HepG2 (cell line): Measurements from ENCODE around the gene UBR3. TPM values are rescaled to one million over a fixed set of nuclear protein-coding genes. Genes with fewer than 3 reads are reported as not detected.

ENCODE experiments used
- ATAC-seq: fragments of 200-7000 bp; cut with Tn5 transposase; 3 replicates; pipeline ENCODE4 v1.9.1; 2020; ENCODE audit warnings: mild to moderate bottlenecking, moderate library complexity
- BruUV-seq: library from RNA; stranded (reverse); fragments of 400-500 nt; replicated peaks from 2 replicates; lab custom pipeline; 2021; lab: Mats Ljungman, UMichigan
- CTCF ChIA-PET: fragments of 300-600 bp; formaldehyde crosslinking; extraction: SDS; loops from one replicate; lab custom pipeline; 2021; ENCODE audit warnings: low total read pairs, inconsistent platforms, low intra/inter-chr PET ratio; lab: Yijun Ruan, JAX
- POLR2A ChIA-PET: fragments of 350-600 bp; sonication (Branson Sonifier 250); formaldehyde crosslinking; loops from one replicate; lab custom pipeline; 2020; ENCODE audit warnings: antibody characterized with exemption, inconsistent platforms; lab: Yijun Ruan, JAX
- DNase-seq: peaks from one replicate; pipeline ENCODE4 v3.0.0-alpha.2; 2015; ENCODE audit warnings: low spot score
- FAIRE-seq: peaks from 3 replicates; lab custom pipeline; 2011; peaks lifted over from hg19 to GRCh38; lab: Jason Lieb, UNC
- H2AFZ ChIP-seq: one replicate; pipeline ENCODE4 v1.6.1; 2011; ENCODE audit warnings: low read length, inconsistent platforms
- H3K27ac ChIP-seq: fragments of 300-600 bp; 3 replicates; pipeline ENCODE4 v1.8.0; 2011; ENCODE audit warnings: mixed run types, mild to moderate bottlenecking, mixed read lengths, low read length, inconsistent platforms; ENCODE audit not compliant: insufficient read depth; ENCODE audit errors: extremely low read length
- H3K27me3 ChIP-seq, 2 experiments: fragments of 200-600 bp in 1 of 2; 2 replicates in 1 of 2; 3 replicates in 1 of 2; pipeline versions ENCODE4 v1.6.0 to v1.8.0; 2011; ENCODE audit warnings: low read length in 2 of 2, mild to moderate bottlenecking in 2 of 2, moderate library complexity in 2 of 2, inconsistent platforms in 1 of 2; ENCODE audit not compliant: insufficient read depth in 2 of 2, control insufficient read depth in 1 of 2
- H3K36me3 ChIP-seq, 2 experiments: fragments of 200-600 bp in 1 of 2; replicated peaks in 1 of 2; 2 replicates in 1 of 2; 3 replicates in 1 of 2; pipeline versions ENCODE4 v1.5.1 to v1.8.0; 2011; ENCODE audit warnings: low read length in 2 of 2, inconsistent platforms in 1 of 2; ENCODE audit not compliant: insufficient read depth in 2 of 2, control insufficient read depth in 1 of 2
- H3K4me1 ChIP-seq: 2 replicates; pipeline ENCODE4 v1.5.1; 2012; ENCODE audit warnings: low read length, inconsistent platforms; ENCODE audit not compliant: insufficient read depth
- H3K4me2 ChIP-seq: 2 replicates; pipeline ENCODE4 v1.6.0; 2011; ENCODE audit warnings: low read depth, low read length, inconsistent platforms
- H3K4me3 ChIP-seq, 3 experiments: fragments of 200-600 bp in 1 of 3; sonication (generic), shearing (Covaris generic) in 1 of 3; replicated peaks in 1 of 3; 2 replicates each; pipeline ENCODE4 v1.5.1; 2011 to 2016; ENCODE audit warnings: low read length in 3 of 3, inconsistent platforms in 2 of 3, low read depth in 2 of 3, mild to moderate bottlenecking in 2 of 3, control low read depth in 1 of 3, mixed read lengths in 1 of 3; ENCODE audit not compliant: insufficient read depth in 1 of 3
- H3K79me2 ChIP-seq: one replicate; pipeline ENCODE4 v1.6.1; 2011; ENCODE audit warnings: low read length, inconsistent platforms; ENCODE audit not compliant: insufficient read depth
- H3K9ac ChIP-seq: 2 replicates; pipeline ENCODE4 v1.6.0; 2011; ENCODE audit warnings: mild to moderate bottlenecking, low read depth, low read length, inconsistent platforms; ENCODE audit not compliant: insufficient read depth
- H3K9me3 ChIP-seq: 2 replicates; pipeline ENCODE4 v1.5.1; 2012; ENCODE audit warnings: mild to moderate bottlenecking, low read length
- H4K20me1 ChIP-seq: 2 replicates; pipeline ENCODE4 v1.6.0; 2011; ENCODE audit warnings: inconsistent platforms, mild to moderate bottlenecking, low read length, moderate library complexity; ENCODE audit not compliant: insufficient read depth
- ATF7 ChIP-seq, 2 experiments: fragments of 450-650 bp in 1 of 2; sonication (generic) in 1 of 2; formaldehyde crosslinking in 1 of 2; IDR thresholded peaks; 2 replicates each; pipeline versions ENCODE4 v1.4.0 to v1.6.1; 2016 to 2020; ENCODE audit warnings: antibody characterized with exemption in 1 of 2, mild to moderate bottlenecking in 1 of 2, missing genetic modification reagents in 1 of 2
- CHD4 ChIP-seq: fragments of 200-600 bp; sonication (generic); IDR thresholded peaks from 2 replicates; pipeline ENCODE4 v1.7.0; 2017; ENCODE audit warnings: mild to moderate bottlenecking, low read length, borderline replicate concordance
- CREB1 ChIP-seq, 2 experiments: fragments of 450-650 bp in 1 of 2; IDR thresholded peaks; 2 replicates each; pipeline ENCODE4 v1.6.1; 2016 to 2017; ENCODE audit warnings: control low read depth in 1 of 2, mild to moderate bottlenecking in 1 of 2, missing compliant biosample characterization in 1 of 2, missing genetic modification characterization in 1 of 2
- FOXK1 ChIP-seq: sonication (generic); formaldehyde crosslinking; IDR thresholded peaks from 2 replicates; pipeline ENCODE4 v1.4.0; 2020; ENCODE audit warnings: low read depth, missing genetic modification reagents, borderline replicate concordance
- FOXM1 ChIP-seq: sonication (generic); formaldehyde crosslinking; IDR thresholded peaks from 2 replicates; pipeline ENCODE4 v1.5.0; 2020; ENCODE audit warnings: missing genetic modification reagents
- GATAD2A ChIP-seq: IDR thresholded peaks from 2 replicates; pipeline ENCODE4 v1.6.1; 2016
- IKZF4 ChIP-seq: sonication (generic); formaldehyde crosslinking; IDR thresholded peaks from 2 replicates; pipeline ENCODE4 v1.5.1; 2020; ENCODE audit warnings: borderline replicate concordance, mild to moderate bottlenecking, low read depth, missing genetic modification reagents; ENCODE audit errors: not compliant biosample characterization
- MAFF ChIP-seq: IDR thresholded peaks from 2 replicates; pipeline ENCODE4 v1.6.1; 2011; ENCODE audit warnings: low read depth, low read length, improper control_type of control experiment
- RFXANK ChIP-seq: IDR thresholded peaks from 2 replicates; pipeline ENCODE4 v1.6.1; 2016
- SOX5 ChIP-seq: IDR thresholded peaks from 2 replicates; pipeline ENCODE4 v1.6.1; 2016; ENCODE audit warnings: borderline replicate concordance
- WIZ ChIP-seq: sonication (generic); formaldehyde crosslinking; IDR thresholded peaks from 2 replicates; pipeline ENCODE4 v1.5.1; 2020; ENCODE audit warnings: mild to moderate bottlenecking, missing genetic modification reagents
- ZNF549 ChIP-seq: sonication (generic); formaldehyde crosslinking; IDR thresholded peaks from 2 replicates; pipeline ENCODE4 v1.5.0; 2020; ENCODE audit warnings: missing genetic modification reagents
- WGBS: methylation state at CpG from one replicate; pipeline ENCODE4 v1.1.6; 2017; ENCODE audit warnings: low lambda C conversion rate; 5-methylcytosine and 5-hydroxymethylcytosine counted together
- in situ Hi-C: cut with HindIII; loops from 2 replicates; pipeline ENCODE4 v1.10.0; 2017; ENCODE audit warnings: low pct_unique_long_range_greater_than_20kb; ENCODE audit not compliant: extremely low pct_ligation_motif_present
- intact Hi-C: fragments of 100-400 bp; cut with micrococcal nuclease; formaldehyde crosslinking; loops from one replicate; pipeline ENCODE4 v1.10.0; 2022; ENCODE audit not compliant: unreplicated experiment
- polyA plus RNA-seq, 8 experiments: library from polyadenylated mRNA; depleted of rRNA in 3 of 8; stranded (reverse) in 7 of 8; unstranded in 1 of 8; fragments of >200 nt; fragmentation: Illumina TruSeq in 4 of 8; extraction: Trizol in 4 of 8; gene quantifications; 2 replicates each; pipeline versions ENCODE4 v1.2.1 to v1.2.3, GENCODE V29; 2011 to 2016; ENCODE audit warnings: low read depth in 4 of 8, missing spikeins in 1 of 8, mixed read lengths in 1 of 8; ENCODE audit not compliant: insufficient read depth in 1 of 8
- total RNA-seq, 5 experiments: library from RNA; depleted of rRNA; stranded (reverse); fragments of >200 nt; fragmentation: Illumina TruSeq; extraction: Trizol; gene quantifications; 2 replicates each; pipeline ENCODE4 v1.2.3, GENCODE V29; 2016; ENCODE audit warnings: low read depth in 1 of 5
- TF ChIP-seq, protein P1 (sequence below): sonication (generic); formaldehyde crosslinking; conservative IDR thresholded peaks from 2 replicates; pipeline ENCODE4 v1.8.1; 2023; ENCODE audit warnings: missing genetic modification reagents
- TF ChIP-seq, protein P2 (sequence below): sonication (generic); formaldehyde crosslinking; IDR thresholded peaks from 2 replicates; pipeline ENCODE4 v1.5.0; 2020; ENCODE audit warnings: mild to moderate bottlenecking, missing genetic modification reagents
- TF ChIP-seq, protein P3 (sequence below): sonication (generic); formaldehyde crosslinking; IDR thresholded peaks from 2 replicates; pipeline ENCODE4 v1.5.0; 2020; ENCODE audit warnings: missing genetic modification reagents

UBR3 gene
- total and polyA plus RNA-seq, 2 of the 13 experiments (the other 11 are each of a cell fraction or from before 2014, with no cell fraction given): 15.1 to 28.0 TPM

DNA sequence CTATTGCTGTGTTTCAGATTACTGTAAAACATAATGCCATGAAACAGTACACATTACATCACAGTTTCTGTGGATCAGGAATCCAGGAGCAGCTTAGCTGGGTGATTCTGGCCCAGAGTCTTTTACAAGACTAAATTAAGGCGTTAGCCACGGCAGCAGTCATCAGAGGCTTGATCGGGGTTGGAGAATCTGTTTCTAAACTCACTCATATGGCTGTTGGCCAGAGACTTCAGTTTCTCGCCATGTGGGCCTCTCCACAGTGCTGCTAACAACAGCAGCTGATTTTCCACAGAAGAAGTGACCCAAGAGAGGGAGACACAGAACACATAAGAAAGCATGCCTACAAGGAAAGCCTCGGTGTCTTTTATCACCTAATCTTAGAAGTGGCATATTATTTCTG lies 261.5 kb downstream of the UBR3 start:
- intact Hi-C loops: no loop called here
- H3K79me2 ChIP-seq: no peaks in the 10 kb centered on the region
- no TSS peak for BruUV-seq
- no peak overlapping the region for H2AFZ ChIP-seq
- CTCF ChIA-PET: no interaction called here
- no peak for DNase-seq
- TF ChIP-seq FOXK1 (CRISPR knock-in tag): no peak
- TF ChIP-seq SOX5 (CRISPR knock-in tag): no peak
- no peak for TF ChIP-seq ZNF549 (CRISPR knock-in tag)
- TF ChIP-seq, protein P1, sequence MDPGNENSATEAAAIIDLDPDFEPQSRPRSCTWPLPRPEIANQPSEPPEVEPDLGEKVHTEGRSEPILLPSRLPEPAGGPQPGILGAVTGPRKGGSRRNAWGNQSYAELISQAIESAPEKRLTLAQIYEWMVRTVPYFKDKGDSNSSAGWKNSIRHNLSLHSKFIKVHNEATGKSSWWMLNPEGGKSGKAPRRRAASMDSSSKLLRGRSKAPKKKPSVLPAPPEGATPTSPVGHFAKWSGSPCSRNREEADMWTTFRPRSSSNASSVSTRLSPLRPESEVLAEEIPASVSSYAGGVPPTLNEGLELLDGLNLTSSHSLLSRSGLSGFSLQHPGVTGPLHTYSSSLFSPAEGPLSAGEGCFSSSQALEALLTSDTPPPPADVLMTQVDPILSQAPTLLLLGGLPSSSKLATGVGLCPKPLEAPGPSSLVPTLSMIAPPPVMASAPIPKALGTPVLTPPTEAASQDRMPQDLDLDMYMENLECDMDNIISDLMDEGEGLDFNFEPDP (CRISPR knock-in tag): 0 out of 2 replicates have a peak, but pooled peaks have one; percentile 13
- no peak for TF ChIP-seq CHD4
- no peak for TF ChIP-seq RFXANK (CRISPR knock-in tag)
- H3K4me2 ChIP-seq: no peak overlapping the region
- H4K20me1 ChIP-seq: no peaks in the 10 kb centered on the region
- POLR2A ChIA-PET: no interaction called here
- FAIRE-seq: no peak
- 68% methylated on average over 5 of the region's 5 CpGs for WGBS
- H3K27me3 ChIP-seq: no peaks in the 10 kb centered on the region
- no peak overlapping the region for H3K9ac ChIP-seq
- no peaks in the 10 kb centered on the region for H3K36me3 ChIP-seq
- H3K27ac ChIP-seq: no peak overlapping the region
- 0 out of 2 replicates have a peak, but pooled peaks cover 5% of the 10 kb centered on the region for H3K4me1 ChIP-seq
- no peak overlapping the region for H3K4me3 ChIP-seq
- ATAC-seq: no peak
- no peaks in the 10 kb centered on the region for H3K9me3 ChIP-seq
- in situ Hi-C loops: no loop called here

DNA sequence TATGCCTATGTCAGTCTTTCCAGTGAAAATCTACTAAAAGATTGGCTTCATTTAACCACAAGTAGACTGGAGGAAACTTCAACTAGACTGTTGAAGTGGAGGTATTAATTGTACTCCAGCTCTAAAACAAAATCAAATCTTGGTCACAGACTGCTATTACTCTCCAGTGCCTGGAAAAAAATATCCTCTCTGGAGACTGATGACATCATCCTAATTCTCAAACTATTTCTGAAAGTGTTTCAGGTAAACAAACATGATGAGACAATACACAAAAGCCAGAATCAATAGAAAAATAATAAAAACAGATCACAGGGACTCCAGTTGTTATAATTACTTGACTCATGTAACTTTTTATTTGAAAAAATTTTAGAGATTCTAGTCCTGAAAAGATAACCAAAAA lies 263.0 kb downstream of the UBR3 start:
- no peak for FAIRE-seq
- ChIA-PET POLR2A (no interaction called here), CTCF (no interaction called here)
- H3K9me3 ChIP-seq: no peaks in the 10 kb centered on the region
- H4K20me1 ChIP-seq: no peaks in the 10 kb centered on the region
- no peaks in the 10 kb centered on the region for H3K36me3 ChIP-seq
- H3K4me3 ChIP-seq: no peak overlapping the region
- no peak overlapping the region for H3K4me2 ChIP-seq
- ATAC-seq: no peak
- H2AFZ ChIP-seq: no peak overlapping the region
- no peak overlapping the region for H3K27ac ChIP-seq
- 0 out of 2 replicates have a peak, but pooled peaks cover 5% of the 10 kb centered on the region for H3K4me1 ChIP-seq
- no peaks in the 10 kb centered on the region for H3K27me3 ChIP-seq
- intact Hi-C loops (no loop called here), in situ Hi-C loops (no loop called here)
- DNase-seq: no peak
- H3K9ac ChIP-seq: no peak overlapping the region
- no TSS peak for BruUV-seq
- H3K79me2 ChIP-seq: no peaks in the 10 kb centered on the region
- TF ChIP-seq, protein P2, sequence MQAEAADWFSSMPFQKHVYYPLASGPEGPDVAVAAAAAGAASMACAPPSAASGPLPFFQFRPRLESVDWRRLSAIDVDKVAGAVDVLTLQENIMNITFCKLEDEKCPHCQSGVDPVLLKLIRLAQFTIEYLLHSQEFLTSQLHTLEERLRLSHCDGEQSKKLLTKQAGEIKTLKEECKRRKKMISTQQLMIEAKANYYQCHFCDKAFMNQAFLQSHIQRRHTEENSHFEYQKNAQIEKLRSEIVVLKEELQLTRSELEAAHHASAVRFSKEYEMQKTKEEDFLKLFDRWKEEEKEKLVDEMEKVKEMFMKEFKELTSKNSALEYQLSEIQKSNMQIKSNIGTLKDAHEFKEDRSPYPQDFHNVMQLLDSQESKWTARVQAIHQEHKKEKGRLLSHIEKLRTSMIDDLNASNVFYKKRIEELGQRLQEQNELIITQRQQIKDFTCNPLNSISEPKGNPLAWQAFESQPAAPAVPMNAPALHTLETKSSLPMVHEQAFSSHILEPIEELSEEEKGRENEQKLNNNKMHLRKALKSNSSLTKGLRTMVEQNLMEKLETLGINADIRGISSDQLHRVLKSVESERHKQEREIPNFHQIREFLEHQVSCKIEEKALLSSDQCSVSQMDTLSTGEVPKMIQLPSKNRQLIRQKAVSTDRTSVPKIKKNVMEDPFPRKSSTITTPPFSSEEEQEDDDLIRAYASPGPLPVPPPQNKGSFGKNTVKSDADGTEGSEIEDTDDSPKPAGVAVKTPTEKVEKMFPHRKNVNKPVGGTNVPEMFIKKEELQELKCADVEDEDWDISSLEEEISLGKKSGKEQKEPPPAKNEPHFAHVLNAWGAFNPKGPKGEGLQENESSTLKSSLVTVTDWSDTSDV (CRISPR knock-in tag): no peak
- TF ChIP-seq GATAD2A (CRISPR knock-in tag) (no peak), CREB1 (IDR thresholded peaks at IDR 0.05) (peak; percentile 60), CREB1 (CRISPR knock-in tag; IDR thresholded peaks at IDR 0.05) (no peak), ATF7 (IDR thresholded peaks at IDR 0.05) (peak; percentile 97), ATF7 (CRISPR knock-in tag; IDR thresholded peaks at IDR 0.05) (no peak), MAFF (no peak), WIZ (CRISPR knock-in tag) (no peak), IKZF4 (no peak), FOXM1 (no peak)
- TF ChIP-seq, protein P3, sequence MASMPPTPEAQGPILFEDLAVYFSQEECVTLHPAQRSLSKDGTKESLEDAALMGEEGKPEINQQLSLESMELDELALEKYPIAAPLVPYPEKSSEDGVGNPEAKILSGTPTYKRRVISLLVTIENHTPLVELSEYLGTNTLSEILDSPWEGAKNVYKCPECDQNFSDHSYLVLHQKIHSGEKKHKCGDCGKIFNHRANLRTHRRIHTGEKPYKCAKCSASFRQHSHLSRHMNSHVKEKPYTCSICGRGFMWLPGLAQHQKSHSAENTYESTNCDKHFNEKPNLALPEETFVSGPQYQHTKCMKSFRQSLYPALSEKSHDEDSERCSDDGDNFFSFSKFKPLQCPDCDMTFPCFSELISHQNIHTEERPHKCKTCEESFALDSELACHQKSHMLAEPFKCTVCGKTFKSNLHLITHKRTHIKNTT (CRISPR knock-in tag): no peak
